Gastroesophageal sphincter (tissue), 2 donors: ENCODE results near the gene DPF3.

Source experiments
- EP300 ChIP-seq: sonication (generic); formaldehyde crosslinking; IDR thresholded peaks from one replicate; pipeline ENCODE4 v1.6.1; 2017; ENCODE audit warnings: antibody characterized with exemption, mild to moderate bottlenecking
- POLR2A ChIP-seq, 2 donors: fragments of 450-650 bp; IDR thresholded peaks; one replicate each; pipeline ENCODE4 v1.6.1; 2017; ENCODE audit warnings: antibody characterized with exemption in 2 of 2, mild to moderate bottlenecking in 2 of 2, moderate library complexity in 1 of 2

DNA sequence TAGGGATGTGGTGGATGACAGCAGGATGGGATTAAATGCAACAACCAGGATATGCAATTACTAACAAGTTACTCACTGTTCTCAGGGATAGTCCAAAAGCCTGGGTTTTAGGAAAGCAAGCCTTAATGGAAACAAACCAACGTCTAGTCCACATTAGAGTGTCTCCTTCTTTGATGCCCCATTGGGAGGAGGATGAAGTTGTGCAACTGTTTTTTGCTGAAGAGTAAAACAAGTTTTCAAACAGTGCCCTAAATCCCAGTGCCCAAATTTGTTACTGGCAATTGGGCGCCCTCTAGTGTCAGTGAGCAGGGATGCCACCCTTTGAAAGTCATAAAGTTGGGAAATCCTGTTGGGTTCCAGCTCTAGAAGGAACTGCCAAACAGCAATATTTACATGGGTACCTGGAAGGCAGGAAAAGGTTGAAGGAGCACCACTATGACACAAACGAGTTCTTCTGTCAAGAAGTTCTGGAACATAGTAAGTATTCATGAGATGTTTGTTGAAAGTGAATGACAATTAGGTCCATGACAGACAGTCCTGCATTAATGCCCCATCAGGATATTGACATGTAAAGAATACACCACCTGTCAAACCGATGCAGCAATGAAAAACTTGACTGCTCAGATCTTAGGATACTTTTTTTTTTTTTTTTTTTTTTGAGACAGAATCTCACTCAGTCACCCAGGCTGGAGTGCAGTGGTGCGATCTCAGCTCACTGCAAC is 11.1 kb upstream of the DPF3 start:
- TF ChIP-seq EP300 = no peak
- no peak for TF ChIP-seq POLR2A (IDR thresholded peaks at IDR 0.05)
